Trophoblast cell (in vitro differentiated cells and primary cell): ENCODE measurements around the gene LYZ.
A peak's percentile ranks its signal among the peaks of the same experiment; 100 is the strongest.

Experiments
- DNase-seq, 2 donors: peaks; one replicate each; pipeline ENCODE4 v3.0.0-alpha.2; 2016
- H2AFZ ChIP-seq: 2 replicates; pipeline ENCODE4 v1.6.1; 2013; ENCODE audit warnings: low read length, moderate library complexity, mild to moderate bottlenecking; ENCODE audit not compliant: insufficient read depth, poor library complexity
- H2AK5ac ChIP-seq: 2 replicates; pipeline ENCODE4 v1.6.1; 2013; ENCODE audit warnings: mild to moderate bottlenecking, low read length
- H2BK120ac ChIP-seq: 2 replicates; pipeline ENCODE4 v1.6.1; 2013; ENCODE audit warnings: low read length, mild to moderate bottlenecking, moderate library complexity; ENCODE audit not compliant: insufficient read depth, poor library complexity
- H2BK12ac ChIP-seq: 2 replicates; pipeline ENCODE4 v1.6.1; 2013; ENCODE audit warnings: mild to moderate bottlenecking, low read length, moderate library complexity
- H2BK5ac ChIP-seq: 2 replicates; pipeline ENCODE4 v1.6.1; 2013; ENCODE audit warnings: low read length, low read depth, moderate library complexity, mild to moderate bottlenecking; ENCODE audit not compliant: poor library complexity
- H3K14ac ChIP-seq: 2 replicates; pipeline ENCODE4 v1.6.1; 2013; ENCODE audit warnings: mild to moderate bottlenecking, low read length
- H3K18ac ChIP-seq: 2 replicates; pipeline ENCODE4 v1.6.1; 2013; ENCODE audit warnings: mild to moderate bottlenecking, low read length
- H3K23ac ChIP-seq: 2 replicates; pipeline ENCODE4 v1.6.1; 2013; ENCODE audit warnings: low read length
- H3K27ac ChIP-seq: 2 replicates; pipeline ENCODE4 v1.5.1; 2013; ENCODE audit warnings: low read depth, mild to moderate bottlenecking, inconsistent platforms, low read length, moderate library complexity
- H3K27me3 ChIP-seq: 2 replicates; pipeline ENCODE4 v1.6.1; 2013; ENCODE audit warnings: inconsistent platforms, mild to moderate bottlenecking, low read length, moderate library complexity; ENCODE audit not compliant: insufficient read depth
- H3K36me3 ChIP-seq, 2 experiments: 1 replicate in 1 of 2; 2 replicates in 1 of 2; pipeline ENCODE4 v1.6.1; 2013; ENCODE audit warnings: low read length in 2 of 2, mild to moderate bottlenecking in 2 of 2, moderate library complexity in 1 of 2; ENCODE audit not compliant: insufficient read depth in 2 of 2, control insufficient read depth in 1 of 2
- H3K4ac ChIP-seq: 2 replicates; pipeline ENCODE4 v1.6.1; 2013; ENCODE audit warnings: low read depth, mild to moderate bottlenecking, low read length, moderate library complexity
- H3K4me1 ChIP-seq, 2 experiments: 1 replicate in 1 of 2; 2 replicates in 1 of 2; pipeline ENCODE4 v1.6.1; 2013; ENCODE audit warnings: low read length in 2 of 2, mild to moderate bottlenecking in 2 of 2, moderate library complexity in 1 of 2; ENCODE audit not compliant: insufficient read depth in 2 of 2, control insufficient read depth in 1 of 2
- H3K4me2 ChIP-seq: 2 replicates; pipeline ENCODE4 v1.6.1; 2013; ENCODE audit warnings: inconsistent platforms, mild to moderate bottlenecking, low read length, moderate library complexity
- H3K4me3 ChIP-seq: 2 replicates; pipeline ENCODE4 v1.5.1; 2013; ENCODE audit warnings: mild to moderate bottlenecking, low read depth, low read length, inconsistent platforms
- H3K79me1 ChIP-seq: one replicate; pipeline ENCODE4 v1.6.1; 2013; ENCODE audit warnings: low read length
- H3K79me2 ChIP-seq: 2 replicates; pipeline ENCODE4 v1.6.1; 2013; ENCODE audit warnings: low read length, mild to moderate bottlenecking; ENCODE audit not compliant: control insufficient read depth, insufficient read depth, poor library complexity
- H3K9ac ChIP-seq: 2 replicates; pipeline ENCODE4 v1.6.1; 2013; ENCODE audit warnings: mild to moderate bottlenecking, low read length
- H3K9me3 ChIP-seq: 2 replicates; pipeline ENCODE4 v1.6.1; 2013; ENCODE audit warnings: low read depth, mild to moderate bottlenecking, control low read depth, inconsistent platforms, low read length; ENCODE audit not compliant: insufficient read depth
- H4K12ac ChIP-seq: 2 replicates; pipeline ENCODE4 v1.6.1; 2013; ENCODE audit warnings: low read depth, mild to moderate bottlenecking, low read length, moderate library complexity
- H4K8ac ChIP-seq: 2 replicates; pipeline ENCODE4 v1.6.1; 2013; ENCODE audit warnings: low read depth, mild to moderate bottlenecking, low read length, moderate library complexity
- H4K91ac ChIP-seq: one replicate; pipeline ENCODE4 v1.6.1; 2013; ENCODE audit warnings: low read depth, mild to moderate bottlenecking, low read length, moderate library complexity
- WGBS: extraction: QIAGEN DNeasy Blood & Tissue Kit; methylation state at CpG from one replicate; pipeline ENCODE4 v1.1.7; 2013; ENCODE audit warnings: missing lambda C conversion rate; ENCODE audit not compliant: insufficient read length, insufficient coverage; ENCODE audit errors: extremely low coverage; 5-methylcytosine and 5-hydroxymethylcytosine counted together

LYZ gene

GRCh38 chr12:69388371-69388770 lies 40.2 kb downstream of the LYZ start:
- Histone ChIP-seq H3K4me1 (no peaks in the 10 kb centered on the region), H2BK120ac (no peak overlapping the region), H3K18ac (no peak overlapping the region), H3K79me1 (no peaks in the 10 kb centered on the region), H3K23ac (no peak overlapping the region), H3K14ac (no peak overlapping the region), H3K27me3 (no peaks in the 10 kb centered on the region), H3K4ac (no peak overlapping the region), H4K8ac (no peak overlapping the region), H4K91ac (no peak overlapping the region), H3K4me2 (no peak overlapping the region), H2BK12ac (no peak overlapping the region), H4K12ac (no peak overlapping the region), H3K79me2 (no peaks in the 10 kb centered on the region), H3K27ac (no peak overlapping the region), H2AK5ac (no peak overlapping the region), H2BK5ac (no peak overlapping the region), H3K4me3 (no peak overlapping the region), H3K36me3 (peaks cover 0 to 2% of the 10 kb centered on the region in 2 experiments), H3K9me3 (no peaks in the 10 kb centered on the region), H3K9ac (no peak overlapping the region), H2AFZ (no peak overlapping the region)
- no CpG with 5 or more reads among the region's 1 CpG for WGBS
- peak in 1 of 2 donors; percentile 80 for DNase-seq

- Histone ChIP-seq H2BK5ac (no peak overlapping the region), H3K4me2 (no peak overlapping the region), H3K27me3 (no peaks in the 10 kb centered on the region), H3K4me3 (no peak overlapping the region), H3K36me3 (peaks cover 0 to 2% of the 10 kb centered on the region in 2 experiments), H2AK5ac (no peak overlapping the region), H3K23ac (no peak overlapping the region), H3K4me1 (no peaks in the 10 kb centered on the region), H3K79me2 (no peaks in the 10 kb centered on the region), H3K79me1 (no peaks in the 10 kb centered on the region), H4K91ac (no peak overlapping the region), H2AFZ (no peak overlapping the region), H2BK12ac (no peak overlapping the region), H3K9me3 (no peaks in the 10 kb centered on the region), H3K4ac (no peak overlapping the region), H4K8ac (no peak overlapping the region), H3K27ac (no peak overlapping the region), H3K9ac (no peak overlapping the region), H2BK120ac (no peak overlapping the region), H4K12ac (no peak overlapping the region), H3K14ac (no peak overlapping the region), H3K18ac (no peak overlapping the region)
- DNase-seq: peak in 1 of 2 donors; percentile 59
- WGBS: no CpG with 5 or more reads among the region's 1 CpG
Measured at GRCh38 chr12:69389831-69390230, 41.6 kb downstream of the LYZ start.

- H4K12ac ChIP-seq: no peak overlapping the region
- H3K18ac ChIP-seq: no peak overlapping the region
- DNase-seq: peak in 1 of 2 donors; percentile 33
- no peak overlapping the region for H3K9ac ChIP-seq
- H2BK5ac ChIP-seq: no peak overlapping the region
- H3K23ac ChIP-seq: no peak overlapping the region
- H3K27me3 ChIP-seq: no peaks in the 10 kb centered on the region
- no peak overlapping the region for H4K8ac ChIP-seq
- no peak overlapping the region for H3K4me3 ChIP-seq
- H2BK12ac ChIP-seq: no peak overlapping the region
- H3K4ac ChIP-seq: no peak overlapping the region
- H3K79me2 ChIP-seq: no peaks in the 10 kb centered on the region
- H3K14ac ChIP-seq: no peak overlapping the region
- H2AK5ac ChIP-seq: no peak overlapping the region
- H4K91ac ChIP-seq: no peak overlapping the region
- WGBS: no CpG with 5 or more reads among the region's 1 CpG
- H3K9me3 ChIP-seq: no peaks in the 10 kb centered on the region
- H3K79me1 ChIP-seq: no peaks in the 10 kb centered on the region
- H3K36me3 ChIP-seq: peaks cover 0 to 2% of the 10 kb centered on the region in 2 experiments
- H2AFZ ChIP-seq: no peak overlapping the region
- no peak overlapping the region for H3K27ac ChIP-seq
- H3K4me1 ChIP-seq: no peaks in the 10 kb centered on the region
- H2BK120ac ChIP-seq: no peak overlapping the region
- no peak overlapping the region for H3K4me2 ChIP-seq
Measured at GRCh38 chr12:69392179-69392928, 44.2 kb downstream of the LYZ start.

DNA sequence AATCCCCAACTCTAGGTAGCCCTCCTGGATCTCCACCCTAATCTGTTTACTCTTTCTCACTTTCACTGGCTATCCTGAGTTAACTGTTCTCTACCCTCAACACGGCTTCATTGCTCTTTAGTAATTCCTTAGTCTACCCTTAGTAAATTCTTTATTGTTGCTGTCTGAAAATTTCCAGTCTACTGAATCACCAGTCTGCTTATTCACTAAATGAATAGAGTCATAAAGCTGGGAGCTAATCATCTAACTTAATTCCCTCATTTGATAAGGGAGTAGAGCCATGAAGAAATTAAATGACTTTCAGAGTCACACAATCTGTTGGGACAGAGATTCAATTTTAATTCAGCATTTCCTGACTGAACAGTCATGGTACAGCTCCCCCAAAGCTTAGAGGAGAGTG lies 47.9 kb downstream of the LYZ start:
- Histone ChIP-seq H3K9me3 (no peaks in the 10 kb centered on the region), H3K4me1 (no peaks in the 10 kb centered on the region), H4K91ac (no peak overlapping the region), H3K14ac (no peak overlapping the region), H3K23ac (no peak overlapping the region), H3K4me3 (no peak overlapping the region), H3K9ac (no peak overlapping the region), H3K4me2 (no peak overlapping the region), H2BK120ac (no peak overlapping the region), H2BK5ac (no peak overlapping the region), H3K27ac (no peak overlapping the region), H3K27me3 (no peaks in the 10 kb centered on the region), H2BK12ac (no peak overlapping the region), H3K4ac (no peak overlapping the region), H4K8ac (no peak overlapping the region), H3K18ac (no peak overlapping the region), H3K79me2 (no peaks in the 10 kb centered on the region), H2AFZ (no peak overlapping the region), H4K12ac (no peak overlapping the region), H3K36me3 (peaks cover 0 to 2% of the 10 kb centered on the region in 2 experiments), H3K79me1 (no peaks in the 10 kb centered on the region), H2AK5ac (no peak overlapping the region)
- DNase-seq: no peak
- no CpG with 5 or more reads among the region's 1 CpG for WGBS
